ENCODE results near the gene ENGASE.
"Not testable (repeated sequence)": the region's sequence is repeated elsewhere in the genome, so short reads cannot be mapped to it uniquely, and the experiment has no call there.

Gene ENGASE, protein sequence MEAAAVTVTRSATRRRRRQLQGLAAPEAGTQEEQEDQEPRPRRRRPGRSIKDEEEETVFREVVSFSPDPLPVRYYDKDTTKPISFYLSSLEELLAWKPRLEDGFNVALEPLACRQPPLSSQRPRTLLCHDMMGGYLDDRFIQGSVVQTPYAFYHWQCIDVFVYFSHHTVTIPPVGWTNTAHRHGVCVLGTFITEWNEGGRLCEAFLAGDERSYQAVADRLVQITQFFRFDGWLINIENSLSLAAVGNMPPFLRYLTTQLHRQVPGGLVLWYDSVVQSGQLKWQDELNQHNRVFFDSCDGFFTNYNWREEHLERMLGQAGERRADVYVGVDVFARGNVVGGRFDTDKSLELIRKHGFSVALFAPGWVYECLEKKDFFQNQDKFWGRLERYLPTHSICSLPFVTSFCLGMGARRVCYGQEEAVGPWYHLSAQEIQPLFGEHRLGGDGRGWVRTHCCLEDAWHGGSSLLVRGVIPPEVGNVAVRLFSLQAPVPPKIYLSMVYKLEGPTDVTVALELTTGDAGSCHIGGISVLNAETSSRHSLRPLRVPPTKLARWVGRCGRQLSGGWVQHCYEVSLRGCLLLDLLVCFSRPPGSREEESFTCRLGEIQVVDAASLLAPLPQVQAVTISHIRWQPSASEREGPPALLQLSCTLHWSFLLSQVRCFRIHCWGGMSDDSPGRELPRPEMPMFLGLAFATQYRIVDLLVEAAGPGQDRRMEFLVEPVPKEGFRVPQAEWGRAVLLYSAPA

DNA sequence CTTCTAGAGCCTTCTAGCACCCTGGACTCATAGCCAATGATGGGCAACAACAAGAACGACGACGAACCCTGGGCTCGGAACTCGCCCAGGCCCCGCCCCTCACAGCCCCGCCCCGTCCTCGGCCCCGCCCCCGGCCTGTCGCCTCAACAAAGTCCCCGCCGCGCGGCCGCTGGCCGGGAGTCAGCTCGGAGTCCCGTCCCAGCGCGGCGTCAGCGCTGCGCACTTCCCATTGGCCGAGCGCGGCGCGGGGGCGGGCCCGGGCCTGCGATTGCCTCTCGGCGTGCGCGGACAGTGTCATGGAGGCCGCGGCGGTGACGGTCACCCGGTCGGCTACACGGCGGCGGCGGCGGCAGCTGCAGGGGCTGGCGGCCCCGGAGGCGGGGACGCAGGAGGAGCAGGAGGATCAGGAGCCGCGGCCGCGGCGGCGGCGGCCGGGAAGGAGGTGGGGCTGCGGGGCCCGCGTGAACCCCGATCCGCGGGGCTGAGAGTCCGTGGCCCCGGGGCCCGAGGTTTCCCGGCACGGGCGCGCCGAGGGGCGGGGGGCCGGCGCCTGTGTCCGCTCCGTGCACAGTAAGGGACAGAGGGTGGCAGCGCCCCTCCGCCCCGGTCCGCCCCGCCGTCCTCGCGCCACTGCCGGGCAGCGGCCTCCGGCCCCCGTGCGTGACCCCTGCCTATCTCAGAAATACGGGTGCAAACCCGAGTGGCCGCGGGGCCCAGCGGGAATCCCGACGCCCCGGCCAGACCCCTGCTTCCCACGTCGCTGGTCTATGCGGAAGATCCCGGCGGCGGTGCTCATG lies at the start of gene ENGASE:
Gene ENGASE (plus strand): TSS at position 176 of the 797 bp plus-strand sequence. CDS start 121 bp downstream, at position 297.
- peak; percentile 83 for DNase-seq

DNA sequence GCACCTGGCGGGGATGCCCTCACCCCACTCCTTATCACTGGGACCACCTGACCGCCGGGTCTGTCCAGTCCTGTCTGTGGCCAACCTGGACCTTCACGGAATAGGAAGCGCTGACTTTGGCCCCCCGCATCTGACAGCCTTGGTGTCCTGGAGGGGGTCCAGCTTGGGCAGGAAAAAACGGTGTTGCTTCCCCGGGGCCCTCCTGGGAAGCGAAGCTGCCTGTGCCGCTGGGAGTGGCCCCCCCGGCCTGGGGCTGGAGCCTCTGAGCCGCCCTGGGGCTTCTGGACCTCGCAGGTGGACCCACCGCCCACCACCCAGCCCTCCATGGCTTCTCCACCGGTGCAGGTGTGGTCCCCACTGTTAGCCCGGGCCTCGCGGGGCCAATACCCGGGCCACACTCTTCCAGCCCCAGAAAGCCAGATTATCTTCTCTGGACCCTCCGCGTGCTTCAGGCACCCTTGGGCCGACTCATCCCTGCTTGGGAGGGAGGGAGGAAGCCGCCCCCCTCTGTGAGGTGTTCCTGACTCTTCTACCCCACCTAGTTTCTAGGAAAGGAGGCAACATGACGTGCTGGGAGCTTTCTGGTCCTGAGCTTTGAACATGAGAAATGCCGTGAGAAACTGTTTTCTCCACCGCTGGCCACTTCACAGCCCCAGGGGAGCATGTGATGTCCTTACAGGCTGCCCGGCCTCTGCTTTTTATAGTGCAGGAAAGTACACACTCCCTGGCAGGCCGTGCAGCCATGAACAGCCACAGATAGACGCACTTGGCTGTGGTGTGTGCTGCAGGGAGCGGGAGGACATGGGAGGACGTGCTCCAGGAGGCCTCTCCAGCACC lies 49.5 kb upstream of the ENGASE start:
- no peak for DNase-seq

DNA sequence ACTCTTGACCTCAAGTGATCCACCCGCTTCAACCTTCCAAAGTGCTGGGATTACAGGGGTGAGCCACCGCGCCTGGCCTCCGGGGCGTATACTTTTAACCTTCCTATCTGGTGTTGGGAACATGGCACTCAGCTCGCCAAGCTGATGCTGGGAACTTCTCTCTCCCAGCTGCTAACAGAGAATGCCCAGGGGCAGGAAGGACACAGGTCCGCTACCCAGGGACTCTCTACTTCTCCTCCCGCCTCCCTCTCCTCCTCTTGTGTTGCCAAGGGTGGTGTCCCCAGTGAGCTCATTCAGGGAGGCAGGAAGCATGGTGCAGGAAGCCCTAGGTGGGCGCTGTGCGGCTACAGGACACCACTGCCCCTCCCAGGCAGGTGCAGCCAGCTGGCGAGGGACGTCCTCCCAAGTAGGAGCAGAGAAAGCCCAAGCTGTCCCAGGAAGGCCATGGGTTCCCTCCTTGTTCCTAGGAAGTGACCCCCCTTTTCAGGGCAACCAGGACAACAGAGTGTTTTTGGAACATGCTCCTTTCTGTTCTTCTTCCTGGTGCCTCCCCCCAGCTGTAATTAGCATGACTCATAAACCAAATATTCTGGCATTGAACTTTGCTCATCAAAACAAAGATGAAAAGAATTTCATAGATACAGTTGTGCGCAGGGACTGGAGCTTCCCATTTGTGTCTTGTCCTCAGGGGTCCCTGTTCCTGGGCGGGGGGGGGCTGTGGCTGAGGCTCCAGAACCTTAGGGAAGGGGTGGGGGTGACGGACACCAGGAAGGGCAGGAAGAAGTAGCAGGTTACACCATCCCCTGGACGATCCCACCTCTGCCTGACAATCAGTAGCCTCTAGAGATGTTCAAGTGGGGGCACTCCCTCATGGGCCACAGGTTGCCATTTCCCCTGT lies 48.0 kb upstream of the ENGASE start:
- DNase-seq: no peak

DNA sequence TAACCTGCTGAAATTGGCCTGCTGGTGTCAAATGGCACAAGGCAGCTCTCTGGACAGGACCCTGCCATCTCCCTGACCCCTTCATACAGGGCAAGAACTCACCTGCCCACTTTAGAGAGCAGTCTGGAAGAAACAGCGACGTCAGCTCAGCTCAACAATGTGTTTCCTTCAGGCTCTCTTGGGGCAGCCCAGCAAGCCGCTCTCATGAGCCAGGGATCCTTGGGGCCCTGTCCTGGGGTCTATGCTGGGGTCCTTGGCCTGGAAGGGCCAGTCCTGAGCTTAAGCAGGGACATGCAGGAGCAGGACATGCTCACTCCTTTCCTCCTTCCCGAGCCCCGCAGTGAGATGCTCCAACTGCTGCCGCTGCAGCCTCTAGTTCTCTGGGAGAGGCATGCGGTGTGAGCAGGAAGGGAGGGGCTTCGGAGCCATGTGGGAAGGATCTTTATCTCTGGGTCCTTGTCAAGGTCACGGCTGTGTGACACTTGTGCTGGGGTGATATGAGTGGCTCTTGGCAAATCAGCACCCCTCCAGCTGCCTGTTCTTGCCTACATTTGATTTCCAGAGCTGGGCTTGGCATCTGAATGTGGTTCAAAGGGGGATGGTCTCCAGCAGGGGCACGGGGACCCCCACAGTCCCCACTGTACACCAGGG lies 47.2 kb upstream of the ENGASE start:
- DNase-seq: peak; percentile 41

DNA sequence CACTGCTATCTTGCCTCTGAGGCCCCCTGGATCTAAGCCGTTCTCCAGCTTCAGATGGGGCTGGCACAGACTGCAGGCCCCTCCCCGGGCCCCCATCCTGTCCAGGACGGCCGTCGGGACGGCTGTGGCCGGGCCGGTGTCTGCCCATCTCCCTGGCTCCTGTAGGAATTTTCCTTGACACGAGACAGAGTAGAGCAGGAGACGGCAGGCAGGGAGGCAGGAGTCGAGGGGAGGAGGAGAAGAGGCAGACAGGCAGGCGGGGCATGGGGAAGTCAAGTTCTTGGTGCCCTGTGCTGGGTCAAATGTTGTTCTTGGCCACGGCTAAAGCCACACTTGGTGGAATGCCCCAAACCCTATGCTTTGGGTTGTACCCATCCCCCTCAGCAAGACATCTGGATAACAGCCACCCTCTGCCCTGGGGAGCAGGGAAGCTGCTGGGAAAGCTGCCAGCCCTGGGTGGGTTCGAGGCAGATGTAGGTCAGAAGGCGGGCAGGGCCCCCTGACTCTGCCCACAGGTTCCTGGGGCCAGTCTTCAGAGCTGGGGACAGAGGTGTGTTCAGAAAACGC lies 46.6 kb upstream of the ENGASE start:
- peak; percentile 21 for DNase-seq

DNA sequence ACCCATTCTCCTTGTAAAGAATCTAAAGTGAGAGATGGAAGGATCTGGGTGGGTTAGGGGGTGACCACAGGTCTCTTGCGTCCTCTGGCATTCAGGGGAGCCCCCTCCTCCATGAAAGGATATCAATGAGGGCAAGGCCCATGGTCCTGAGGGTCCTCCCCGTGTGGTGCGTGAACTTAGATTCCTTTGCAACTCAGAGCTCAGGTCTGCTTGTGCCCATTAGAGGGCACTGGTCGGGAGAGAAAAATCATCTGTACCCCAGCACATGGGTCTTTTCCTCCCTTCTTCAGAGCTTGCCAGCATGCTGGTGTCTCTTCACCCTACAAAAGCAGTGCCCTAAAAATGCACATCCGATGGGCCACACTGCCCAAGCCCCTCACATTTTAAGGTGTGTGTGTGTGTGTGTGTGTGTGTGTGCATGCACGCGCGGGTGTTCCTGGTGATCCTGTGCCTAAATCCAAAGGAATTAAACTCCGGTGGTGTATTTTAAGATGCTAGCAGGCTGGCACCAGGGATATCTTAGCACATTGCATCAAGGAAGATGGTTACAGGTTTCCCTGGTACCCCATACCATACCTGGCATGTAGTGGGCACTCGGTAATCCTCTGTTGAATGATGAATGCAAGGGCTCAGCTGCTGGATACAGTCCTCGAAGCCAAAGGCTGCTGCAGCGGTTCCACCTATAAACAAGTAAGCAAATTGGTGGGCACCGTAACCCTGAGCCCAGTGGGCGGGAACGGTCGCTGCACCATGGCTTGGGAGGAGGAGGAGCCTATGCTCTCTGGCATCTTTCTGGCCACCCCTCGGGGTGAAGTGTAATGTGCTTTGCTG lies 45.9 kb upstream of the ENGASE start:
- peak; percentile 29 for DNase-seq

DNA sequence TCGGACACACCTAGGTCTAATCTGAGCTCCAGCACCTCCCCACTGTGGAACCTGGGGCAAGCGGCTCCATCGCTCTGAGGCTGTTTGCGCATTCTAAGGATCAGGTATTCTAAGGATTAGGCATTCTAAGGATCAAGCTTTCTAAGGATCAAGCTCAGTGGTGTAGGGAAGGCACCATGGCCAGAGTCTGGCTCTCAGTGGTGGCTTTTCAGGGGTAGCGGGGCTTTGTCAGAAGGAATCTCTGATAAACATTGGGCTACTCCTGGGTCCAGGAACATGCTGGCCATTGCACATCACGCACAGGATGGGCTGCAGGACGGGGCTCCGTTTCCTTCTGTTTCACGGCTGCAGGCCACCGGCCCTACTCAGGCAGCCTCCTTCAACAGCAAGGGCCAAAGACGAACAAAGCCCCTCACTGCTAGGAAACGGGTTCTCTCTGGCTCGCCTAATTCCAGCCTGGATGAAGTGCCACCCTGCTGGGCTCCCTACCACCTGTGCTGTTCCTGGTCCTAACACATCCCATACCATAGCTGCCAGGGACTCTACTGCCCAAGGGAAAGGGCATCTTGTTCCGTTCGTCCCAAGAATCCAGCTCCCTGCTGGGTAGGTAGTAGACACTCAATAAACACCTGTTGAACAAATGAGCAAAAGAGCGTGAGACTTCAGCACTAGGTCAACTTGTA lies 45.2 kb upstream of the ENGASE start:
- DNase-seq: peak; percentile 15

DNA sequence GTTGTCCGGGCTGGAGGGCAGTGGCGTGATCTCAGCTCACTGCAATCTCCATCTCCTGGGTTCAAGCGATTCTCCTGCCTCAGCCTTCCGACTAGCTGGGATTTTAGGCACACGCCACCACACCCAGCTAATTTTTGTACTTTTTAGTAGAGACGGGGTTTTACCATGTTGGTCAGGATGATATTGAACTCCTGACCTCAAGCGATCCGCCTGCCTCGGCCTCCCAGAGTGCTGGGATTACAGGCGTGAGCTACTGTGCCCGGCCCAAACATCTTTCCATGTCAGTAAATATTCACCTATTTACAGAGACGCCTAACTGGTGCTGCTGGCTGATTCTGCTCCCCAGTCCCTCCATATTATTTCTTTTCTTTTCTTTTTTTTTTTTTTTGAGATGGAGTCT lies 44.0 kb upstream of the ENGASE start:
- DNase-seq: not testable (repeated sequence)

DNA sequence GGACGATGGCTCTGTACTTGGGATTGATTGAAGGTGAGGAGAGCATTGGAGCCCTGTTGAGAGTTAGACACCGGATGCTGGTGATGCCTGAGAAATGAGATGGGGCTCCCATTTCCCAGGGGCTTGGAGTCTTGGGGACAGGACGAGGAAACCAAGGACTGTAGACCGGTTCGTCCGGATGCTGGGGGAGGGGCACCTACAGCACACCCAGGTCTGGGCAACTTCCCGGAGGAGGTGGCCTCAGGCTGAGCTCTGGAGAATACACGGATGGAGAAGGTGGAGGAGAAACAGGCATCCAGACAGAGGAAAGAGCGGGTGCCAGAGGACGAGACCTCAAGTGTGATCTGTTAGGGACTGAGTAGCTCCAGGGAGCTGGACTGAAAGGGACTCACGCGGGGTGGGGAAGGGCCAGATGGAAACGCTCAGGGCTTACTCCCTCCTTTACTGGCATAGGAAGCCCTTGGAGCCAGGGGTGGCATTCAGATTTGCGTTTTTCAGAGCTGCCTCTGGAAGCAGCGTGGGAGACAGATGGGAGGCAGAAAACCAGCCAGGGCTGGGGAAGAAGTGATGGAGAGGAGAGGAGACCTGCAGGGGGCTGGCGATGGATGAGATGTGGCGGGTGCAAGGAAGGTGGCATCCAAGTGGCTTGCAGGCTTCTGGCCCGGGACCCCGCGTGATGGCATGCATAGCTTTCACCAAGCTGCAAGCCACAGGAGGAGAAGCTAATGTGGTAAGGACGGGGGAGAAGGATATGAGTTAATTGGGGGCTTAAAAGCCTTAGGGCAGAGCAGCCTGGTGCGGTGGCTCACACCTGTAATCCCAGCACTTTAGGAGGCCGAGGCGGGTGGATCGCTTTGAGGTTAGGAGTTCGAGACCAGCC lies 42.4 kb upstream of the ENGASE start:
- DNase-seq: no peak

DNA sequence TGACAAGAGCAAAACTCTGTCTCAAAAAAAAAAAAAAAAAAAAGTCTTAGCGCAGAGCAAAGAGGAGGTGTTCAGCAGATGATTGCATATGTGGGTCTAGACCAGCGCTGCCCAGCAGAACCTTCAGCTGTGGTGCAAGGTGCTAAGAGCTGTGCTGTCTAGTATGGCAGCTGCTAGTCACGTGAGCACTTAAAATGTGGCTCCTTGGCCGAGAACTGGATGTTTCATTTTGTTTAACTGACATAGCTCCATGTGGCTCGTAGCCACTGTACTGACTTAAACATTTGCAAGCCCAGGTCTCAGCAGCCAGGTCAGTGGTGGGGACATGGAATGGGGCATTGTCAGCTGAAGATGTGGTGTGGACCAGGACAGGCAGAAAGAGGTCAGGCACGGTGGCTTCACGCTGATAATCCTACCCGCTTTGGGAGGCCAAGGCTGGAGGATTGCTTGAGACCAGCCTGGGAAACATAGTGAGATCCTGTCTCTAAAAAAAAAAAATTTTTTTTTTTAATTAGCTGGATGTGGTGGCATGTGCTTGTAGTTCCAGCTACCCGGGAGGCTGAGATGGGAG lies 41.5 kb upstream of the ENGASE start:
- no peak for DNase-seq

DNA sequence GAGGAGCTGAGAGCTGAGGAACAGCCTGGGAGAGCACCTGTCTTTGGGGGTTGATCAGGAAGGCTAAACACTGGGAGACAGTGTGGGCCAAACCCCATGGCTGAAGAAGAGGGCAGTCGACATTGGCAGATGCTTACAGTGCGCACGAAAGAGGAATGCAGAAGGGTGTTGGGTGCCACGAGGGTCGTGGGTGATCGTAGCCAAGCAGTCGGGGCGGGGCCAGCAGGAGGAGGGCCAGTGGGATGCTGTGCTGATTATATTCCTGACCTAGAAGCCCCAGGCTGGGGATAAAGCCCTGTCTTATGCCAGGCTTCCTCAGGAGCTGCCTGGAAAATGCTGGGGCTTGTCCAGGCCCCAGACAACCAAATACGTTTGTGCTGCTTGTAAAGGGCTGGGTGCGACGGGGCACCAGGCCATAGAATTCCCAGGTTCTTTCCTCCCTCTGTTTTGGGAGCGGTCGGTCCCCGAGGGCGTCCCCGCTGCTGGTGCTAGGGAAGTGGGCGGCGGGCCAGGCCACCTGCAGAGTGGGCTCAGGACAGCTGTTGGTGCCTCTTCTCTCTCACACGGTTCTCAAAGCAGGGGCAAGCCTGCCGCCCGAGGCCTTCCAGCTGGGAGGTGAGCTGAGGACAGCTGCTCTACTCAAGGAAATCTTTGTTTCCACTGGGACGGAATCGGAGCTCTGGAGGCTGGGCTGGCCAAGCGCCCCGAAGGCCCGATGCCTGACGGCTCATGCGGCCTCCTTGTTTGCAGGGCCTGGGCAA lies 40.7 kb upstream of the ENGASE start:
- peak; percentile 67 for DNase-seq

DNA sequence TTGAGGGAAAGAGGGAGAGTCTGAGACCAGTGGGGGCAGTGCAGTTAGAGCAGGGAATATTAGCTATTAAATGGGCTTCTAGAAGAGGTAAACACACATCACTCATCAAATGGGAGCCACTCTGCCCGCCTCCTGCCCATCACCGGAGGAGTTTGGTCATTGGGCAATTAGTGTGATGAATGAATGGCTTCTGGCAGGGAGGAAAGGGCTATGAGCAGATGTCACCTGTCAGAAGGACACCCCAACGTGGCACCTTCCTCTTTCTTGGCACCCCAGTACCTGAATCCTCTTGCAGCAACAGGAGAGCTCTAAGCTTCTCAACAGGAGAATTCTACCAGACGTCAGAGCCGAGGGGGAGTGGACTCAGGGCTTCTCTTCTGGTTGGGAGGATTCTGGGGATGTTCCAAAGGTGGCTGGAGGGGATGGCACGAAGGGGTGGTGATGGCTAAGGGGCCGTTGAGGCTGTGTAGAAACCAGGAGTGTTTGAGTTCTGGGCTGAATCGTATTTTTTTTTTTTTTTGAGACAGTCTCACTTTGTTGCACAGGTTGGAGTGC lies 39.6 kb upstream of the ENGASE start:
- no peak for DNase-seq

DNA sequence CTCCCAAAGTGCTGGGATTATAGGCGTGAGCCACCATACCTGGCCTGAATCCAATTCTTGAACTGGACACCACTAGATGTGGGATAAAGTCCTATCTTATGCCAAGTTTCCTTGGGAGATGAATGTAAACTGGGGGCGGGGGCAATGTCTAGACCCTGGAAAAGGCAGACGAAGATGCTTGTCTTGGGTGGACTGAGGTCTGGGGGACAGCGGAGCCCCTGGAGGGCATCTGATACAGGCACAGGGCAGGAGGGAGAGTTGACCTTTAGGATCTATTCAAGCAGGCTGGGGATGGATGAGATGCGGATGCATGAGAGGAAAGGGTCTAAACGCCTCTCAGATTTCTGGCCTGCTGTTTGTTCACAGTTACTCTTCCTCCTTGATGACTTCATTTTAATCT lies 38.9 kb upstream of the ENGASE start:
- no peak for DNase-seq

DNA sequence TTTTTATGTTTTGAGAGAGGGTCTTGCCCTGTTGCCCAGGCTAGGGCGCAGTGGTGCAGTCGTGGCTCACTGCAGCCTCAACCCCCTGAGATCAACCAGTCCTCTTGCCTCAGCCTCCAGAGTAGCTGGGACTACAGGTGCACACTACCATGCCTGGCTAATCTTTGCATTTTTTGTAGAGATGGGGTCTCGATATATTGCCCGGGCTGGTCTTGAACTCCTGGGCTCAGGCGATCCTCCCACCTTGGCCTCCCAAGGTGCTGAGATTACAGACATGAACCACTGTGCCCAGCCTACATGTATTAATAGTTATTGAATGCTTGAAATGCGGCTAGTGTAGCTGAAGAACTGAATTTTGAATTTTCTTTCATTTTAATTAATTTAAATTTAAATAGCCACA lies 38.4 kb upstream of the ENGASE start:
- DNase-seq: no peak

DNA sequence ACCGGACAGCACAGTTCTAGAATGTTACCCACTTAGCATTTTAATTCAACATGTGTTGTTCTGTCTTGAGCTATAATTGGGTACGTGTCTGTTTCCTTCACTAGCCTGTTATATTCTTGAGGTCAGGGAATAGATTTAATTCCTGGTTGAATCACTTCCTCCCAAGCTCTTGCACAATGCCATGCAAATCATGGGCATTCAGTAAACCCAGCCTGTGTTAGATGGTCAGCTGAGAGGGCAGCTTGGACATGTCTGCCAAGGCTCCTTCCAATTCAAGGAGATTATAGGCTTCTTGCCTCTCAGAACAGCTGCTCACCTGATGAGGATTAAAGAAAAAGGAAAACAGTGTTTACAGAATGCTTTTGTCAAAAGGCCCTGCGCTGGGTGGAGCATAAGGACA lies 38.0 kb upstream of the ENGASE start:
- DNase-seq: no peak

DNA sequence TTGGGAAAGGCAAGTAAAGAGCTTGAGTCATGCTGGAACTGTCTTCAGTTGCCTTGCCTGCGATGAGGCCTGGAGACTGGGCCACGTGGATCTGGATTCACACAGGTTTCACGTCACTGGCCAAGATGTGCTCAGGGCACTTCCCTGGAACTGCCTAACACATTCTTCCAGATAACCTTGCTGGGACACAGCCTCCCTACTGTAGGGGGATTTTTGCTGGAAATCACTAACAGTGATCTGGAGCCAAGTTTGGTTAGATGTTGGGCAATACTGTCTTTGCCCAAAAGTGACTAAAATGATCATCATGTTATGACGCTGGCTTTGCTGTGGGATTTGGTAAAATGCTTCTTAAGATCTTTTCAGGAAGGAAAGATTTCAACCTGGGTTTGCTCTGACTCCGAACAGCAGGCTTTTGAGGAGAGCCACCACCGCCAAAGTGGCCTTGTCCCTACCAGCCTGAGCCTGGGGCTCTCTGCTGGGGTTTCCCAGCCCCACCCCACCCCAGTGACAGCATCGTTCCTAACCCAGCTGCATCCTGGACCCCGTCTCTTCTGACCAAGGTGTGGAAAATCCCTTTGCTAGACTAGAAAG lies 36.0 kb upstream of the ENGASE start:
- no peak for DNase-seq

Measured in retina (tissue), 1 donor.